HUES64 (cell line): Measurements from ENCODE around the gene PTPRD.
"Not testable (repeated sequence)": the region's sequence is repeated elsewhere in the genome, so short reads cannot be mapped to it uniquely, and the experiment has no call there.

ENCODE experiments used
- H3K27ac ChIP-seq: 2 replicates; pipeline ENCODE4 v1.7.0; 2013; ENCODE audit warnings: low read depth, low read length, inconsistent platforms
- H3K27me3 ChIP-seq: 2 replicates; pipeline ENCODE4 v1.6.1; 2013; ENCODE audit warnings: mild to moderate bottlenecking, low read length; ENCODE audit not compliant: insufficient read depth
- H3K36me3 ChIP-seq: 2 replicates; pipeline ENCODE4 v1.6.1; 2013; ENCODE audit warnings: mild to moderate bottlenecking, low read length; ENCODE audit not compliant: insufficient read depth
- H3K4me1 ChIP-seq: 2 replicates; pipeline ENCODE4 v1.6.1; 2013; ENCODE audit warnings: mild to moderate bottlenecking, low read length, moderate library complexity; ENCODE audit not compliant: insufficient read depth
- H3K4me3 ChIP-seq: 2 replicates; pipeline ENCODE4 v1.5.1; 2013; ENCODE audit warnings: mild to moderate bottlenecking, low read length, moderate library complexity
- H3K9ac ChIP-seq: 2 replicates; pipeline ENCODE4 v1.6.1; 2013; ENCODE audit warnings: mild to moderate bottlenecking, low read depth, low read length
- H3K9me3 ChIP-seq: 2 replicates; pipeline ENCODE4 v1.6.1; 2013; ENCODE audit warnings: low read depth, low read length; ENCODE audit not compliant: insufficient read depth
- WGBS: fragments of 150-250, 120-280 bp; methylation state at CpG from one replicate; pipeline ENCODE4 v1.1.7; 2013; ENCODE audit warnings: missing lambda C conversion rate; 5-methylcytosine and 5-hydroxymethylcytosine counted together

PTPRD gene

DNA sequence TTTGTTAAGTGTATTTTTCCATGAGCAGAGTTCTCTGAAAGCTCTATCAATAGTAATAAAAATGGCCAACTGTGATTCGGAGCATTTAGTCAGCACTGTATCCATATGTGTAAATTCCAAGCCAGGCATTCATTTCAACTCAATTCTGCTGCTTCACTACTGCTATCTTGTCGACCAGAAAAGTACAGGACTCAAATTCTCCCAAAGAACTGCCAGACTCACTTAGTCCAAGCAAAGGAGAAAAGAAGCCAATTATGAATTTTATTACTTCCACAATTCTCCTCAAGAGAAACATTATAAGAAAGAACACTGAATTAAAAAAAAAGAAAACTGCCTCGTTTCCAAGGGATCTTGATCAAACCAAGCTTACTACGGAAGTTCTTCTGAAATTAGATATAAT is 1906.9 kb downstream of the PTPRD start:
- no peaks in the 10 kb centered on the region for H3K27me3 ChIP-seq
- no peaks in the 10 kb centered on the region for H3K9me3 ChIP-seq
- 92% methylated on average over 4 of the region's 4 CpGs for WGBS
- no peak overlapping the region for H3K4me3 ChIP-seq
- no peaks in the 10 kb centered on the region for H3K36me3 ChIP-seq
- H3K9ac ChIP-seq = no peak overlapping the region
- H3K27ac ChIP-seq = no peak overlapping the region
- peaks cover 22% of the 10 kb centered on the region for H3K4me1 ChIP-seq

DNA sequence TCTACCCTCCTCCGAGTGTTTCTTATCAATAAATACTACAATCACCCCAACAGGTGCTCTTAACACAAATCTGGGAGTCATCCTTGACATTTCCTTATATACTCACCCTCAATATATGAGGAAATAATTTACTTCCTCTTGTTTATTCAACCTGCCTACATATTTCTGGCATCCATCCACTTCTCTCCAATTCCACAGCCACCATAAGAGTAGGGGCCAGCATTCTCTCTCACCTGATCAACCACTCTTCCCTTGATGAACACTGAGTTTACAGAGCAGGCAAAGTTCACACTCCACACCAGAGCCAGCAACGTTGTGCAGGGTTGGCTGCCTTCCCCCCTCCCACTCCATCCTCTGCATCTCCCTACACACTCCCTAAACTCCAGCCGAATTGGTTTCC is 1908.9 kb downstream of the PTPRD start:
- Histone ChIP-seq H3K9ac (no peak overlapping the region), H3K27me3 (no peaks in the 10 kb centered on the region), H3K27ac (no peak overlapping the region), H3K36me3 (no peaks in the 10 kb centered on the region), H3K4me1 (peaks cover 38% of the 10 kb centered on the region), H3K9me3 (no peaks in the 10 kb centered on the region), H3K4me3 (no peak overlapping the region)
- 82% methylated on average over 3 of the region's 3 CpGs for WGBS

DNA sequence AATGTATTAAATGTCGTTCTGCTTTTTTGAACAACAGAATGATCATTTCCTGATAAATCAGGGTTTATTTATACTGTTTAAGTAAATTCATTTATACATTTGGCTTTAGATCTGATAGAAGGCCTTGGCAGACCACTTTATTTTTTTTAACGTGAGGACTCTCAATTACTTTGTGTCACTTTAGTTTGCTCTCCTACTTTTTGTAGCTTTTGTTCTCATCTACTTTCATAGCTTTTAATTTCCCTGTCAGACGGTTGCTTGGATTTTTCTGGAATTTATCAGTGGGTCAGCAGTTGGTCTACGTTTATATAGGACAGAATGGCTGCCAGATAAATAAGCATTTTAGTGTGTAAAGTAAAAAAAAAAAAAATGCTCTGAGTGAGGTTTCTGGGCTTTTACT is 1910.9 kb downstream of the PTPRD start:
- WGBS = 93% methylated on average over 3 of the region's 4 CpGs
- Histone ChIP-seq H3K27me3 (no peaks in the 10 kb centered on the region), H3K36me3 (no peaks in the 10 kb centered on the region), H3K4me3 (no peak overlapping the region), H3K27ac (no peak overlapping the region), H3K9me3 (no peaks in the 10 kb centered on the region), H3K9ac (no peak overlapping the region), H3K4me1 (peaks cover 37% of the 10 kb centered on the region)

DNA sequence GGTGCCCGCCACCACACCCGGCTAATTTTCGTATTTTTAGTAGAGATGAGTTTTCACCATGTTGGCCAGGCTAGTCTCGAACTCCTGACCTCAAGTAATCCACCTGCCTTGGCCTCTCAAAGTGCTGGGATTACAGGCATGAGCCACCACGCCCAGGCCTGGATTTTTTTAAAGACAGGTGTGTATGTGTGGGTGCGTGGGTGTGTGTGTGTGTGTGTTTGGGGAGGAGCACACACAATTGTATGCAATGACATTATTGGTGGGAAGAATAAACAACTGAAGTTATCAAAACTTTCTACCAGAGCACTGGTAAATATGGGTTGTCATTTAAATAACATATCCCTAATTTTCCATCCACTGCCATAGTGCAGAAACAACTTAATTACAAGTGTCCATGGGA is 1915.2 kb downstream of the PTPRD start:
- not testable (repeated sequence) for H3K9ac ChIP-seq, H3K27ac ChIP-seq, H3K4me3 ChIP-seq, H3K36me3 ChIP-seq, H3K9me3 ChIP-seq, H3K27me3 ChIP-seq
- 94% methylated on average over 6 of the region's 6 CpGs for WGBS
- peaks cover 59% of the 10 kb centered on the region for H3K4me1 ChIP-seq

DNA sequence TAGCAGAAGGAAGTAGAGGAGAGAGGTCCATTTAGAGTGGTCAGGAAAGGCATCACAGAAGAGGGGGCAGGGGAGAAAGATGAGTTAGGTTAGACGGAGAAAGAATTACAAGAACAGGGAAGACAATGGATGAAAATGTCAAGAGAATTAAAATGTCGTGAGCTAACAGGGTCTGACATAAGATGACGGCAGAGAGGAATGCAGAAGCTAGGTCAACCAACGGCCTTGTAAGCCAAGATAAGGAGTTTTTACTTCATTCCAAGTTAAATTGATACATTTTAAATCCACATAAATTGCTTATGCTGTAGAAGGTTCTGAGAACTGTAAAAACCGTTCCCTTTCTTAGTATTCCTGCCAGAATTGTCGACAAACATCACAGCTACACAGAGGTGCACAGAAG is 1916.3 kb downstream of the PTPRD start:
- 86% methylated on average over 6 of the region's 6 CpGs for WGBS
- Histone ChIP-seq H3K4me1 (peaks cover 57% of the 10 kb centered on the region), H3K27me3 (no peaks in the 10 kb centered on the region), H3K27ac (no peak overlapping the region), H3K36me3 (no peaks in the 10 kb centered on the region), H3K9me3 (no peaks in the 10 kb centered on the region), H3K4me3 (no peak overlapping the region), H3K9ac (no peak overlapping the region)

DNA sequence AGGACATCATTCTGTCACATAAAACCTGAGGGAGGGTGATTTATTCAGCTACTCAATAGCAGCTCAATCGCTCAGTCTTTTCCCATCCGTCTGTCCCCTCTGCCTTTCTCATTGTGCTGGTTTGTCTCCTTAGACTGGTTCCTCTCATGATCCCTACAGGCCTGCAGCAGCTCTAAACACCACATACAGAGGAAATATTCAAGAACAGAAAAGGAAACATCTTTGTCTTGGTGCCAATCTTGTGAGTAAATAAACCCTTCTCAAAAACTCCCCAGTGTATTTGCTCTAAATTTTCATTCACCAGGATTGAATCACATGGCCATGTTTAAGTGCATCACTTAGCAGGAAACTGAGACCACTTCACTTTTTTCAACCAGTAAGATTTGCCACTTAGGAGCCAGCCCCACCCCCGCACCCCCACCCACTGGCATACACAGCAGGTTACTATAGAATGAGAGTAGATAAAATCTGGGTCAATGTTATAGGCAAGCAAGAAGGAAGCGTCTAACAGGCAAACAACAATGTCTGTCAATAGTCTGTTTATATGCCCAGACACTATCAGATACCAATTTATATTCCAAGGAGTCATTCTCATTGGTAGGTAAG is 1917.7 kb downstream of the PTPRD start:
- Histone ChIP-seq H3K4me1 (peaks cover 51% of the 10 kb centered on the region), H3K27ac (peak overlapping the region; percentile 62), H3K36me3 (no peaks in the 10 kb centered on the region), H3K9ac (no peak overlapping the region), H3K4me3 (no peak overlapping the region), H3K9me3 (no peaks in the 10 kb centered on the region), H3K27me3 (no peaks in the 10 kb centered on the region)
- 65% methylated on average over 3 of the region's 4 CpGs for WGBS

DNA sequence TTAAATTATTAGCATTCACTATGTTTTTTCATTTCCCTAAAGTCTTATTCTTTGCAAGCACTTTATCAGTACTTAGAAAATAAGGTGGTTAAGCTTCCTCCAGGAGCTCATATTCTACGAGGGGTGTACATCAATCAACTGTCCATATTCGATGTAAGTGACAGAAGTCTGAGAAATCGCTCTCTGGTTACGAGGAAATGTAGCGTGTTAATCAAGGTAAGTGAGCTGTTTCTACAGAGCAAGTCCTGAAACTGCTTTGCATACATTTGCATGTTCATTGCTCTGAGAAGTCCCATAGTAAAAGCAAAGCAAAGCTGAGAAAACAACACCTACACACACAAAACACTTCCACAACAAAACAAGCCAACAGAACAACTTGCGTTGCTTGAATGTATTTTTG is 1919.3 kb downstream of the PTPRD start:
- Histone ChIP-seq H3K9me3 (peaks cover 6% of the 10 kb centered on the region; the same call in 1 of the 2 replicates), H3K27ac (peak overlapping the region; percentile 45; the same call in 1 of the 2 replicates), H3K27me3 (no peaks in the 10 kb centered on the region), H3K9ac (no peak overlapping the region), H3K36me3 (peaks cover 4% of the 10 kb centered on the region; the same call in 1 of the 2 replicates), H3K4me1 (peaks cover 41% of the 10 kb centered on the region), H3K4me3 (no peak overlapping the region)
- 86% methylated on average over 5 of the region's 6 CpGs for WGBS

DNA sequence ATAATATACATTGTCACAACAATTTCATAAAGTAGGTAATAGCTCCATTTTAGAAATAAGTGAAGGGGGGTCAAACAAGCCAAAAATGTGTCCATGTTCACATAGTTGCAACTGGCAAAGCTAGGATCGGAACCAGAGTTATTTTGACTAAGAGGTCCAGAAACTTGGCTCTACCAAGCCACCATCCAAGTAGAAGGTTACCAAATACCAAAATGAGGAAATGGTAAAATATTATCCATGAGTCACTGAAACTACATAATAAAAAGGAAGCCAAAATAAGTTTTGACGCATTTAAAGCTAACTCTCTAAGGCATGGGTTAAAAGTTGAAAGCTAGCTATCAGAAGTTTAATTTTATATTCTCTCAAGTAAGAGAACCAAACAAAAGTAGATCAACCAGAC is 1926.3 kb downstream of the PTPRD start:
- 100% methylated on average over 1 of the region's 2 CpGs for WGBS
- peaks cover 25% of the 10 kb centered on the region for H3K4me1 ChIP-seq
- no peak overlapping the region for H3K27ac ChIP-seq
- peaks cover 4% of the 10 kb centered on the region; the same call in 1 of the 2 replicates for H3K36me3 ChIP-seq
- no peak overlapping the region for H3K4me3 ChIP-seq
- no peak overlapping the region for H3K9ac ChIP-seq
- peaks cover 6% of the 10 kb centered on the region; the same call in 1 of the 2 replicates for H3K9me3 ChIP-seq
- no peaks in the 10 kb centered on the region for H3K27me3 ChIP-seq

DNA sequence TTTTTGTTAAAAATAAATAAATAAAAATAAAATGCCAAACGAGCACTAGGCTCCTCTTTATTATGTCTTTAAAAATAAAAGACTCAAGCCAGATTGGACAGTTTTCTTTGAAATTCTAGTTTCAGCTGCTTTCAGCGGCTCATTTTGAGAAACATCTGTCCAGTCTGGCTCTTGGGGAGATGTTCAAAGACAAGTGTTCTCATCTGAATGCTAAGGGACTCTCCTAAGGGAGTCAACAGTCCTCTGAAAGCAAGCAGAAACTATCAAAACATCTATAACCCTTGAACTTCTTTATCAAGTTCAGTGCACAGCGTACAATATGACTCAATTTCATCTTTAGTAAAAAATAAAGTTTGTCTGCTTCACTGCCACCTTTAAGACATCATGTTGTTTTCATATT is 1927.0 kb downstream of the PTPRD start:
- Histone ChIP-seq H3K27me3 (no peaks in the 10 kb centered on the region), H3K4me1 (peaks cover 32% of the 10 kb centered on the region), H3K9me3 (peaks cover 6% of the 10 kb centered on the region; the same call in 1 of the 2 replicates), H3K9ac (no peak overlapping the region), H3K36me3 (peaks cover 4% of the 10 kb centered on the region; the same call in 1 of the 2 replicates), H3K4me3 (no peak overlapping the region), H3K27ac (no peak overlapping the region)
- 96% methylated on average over 3 of the region's 3 CpGs for WGBS

DNA sequence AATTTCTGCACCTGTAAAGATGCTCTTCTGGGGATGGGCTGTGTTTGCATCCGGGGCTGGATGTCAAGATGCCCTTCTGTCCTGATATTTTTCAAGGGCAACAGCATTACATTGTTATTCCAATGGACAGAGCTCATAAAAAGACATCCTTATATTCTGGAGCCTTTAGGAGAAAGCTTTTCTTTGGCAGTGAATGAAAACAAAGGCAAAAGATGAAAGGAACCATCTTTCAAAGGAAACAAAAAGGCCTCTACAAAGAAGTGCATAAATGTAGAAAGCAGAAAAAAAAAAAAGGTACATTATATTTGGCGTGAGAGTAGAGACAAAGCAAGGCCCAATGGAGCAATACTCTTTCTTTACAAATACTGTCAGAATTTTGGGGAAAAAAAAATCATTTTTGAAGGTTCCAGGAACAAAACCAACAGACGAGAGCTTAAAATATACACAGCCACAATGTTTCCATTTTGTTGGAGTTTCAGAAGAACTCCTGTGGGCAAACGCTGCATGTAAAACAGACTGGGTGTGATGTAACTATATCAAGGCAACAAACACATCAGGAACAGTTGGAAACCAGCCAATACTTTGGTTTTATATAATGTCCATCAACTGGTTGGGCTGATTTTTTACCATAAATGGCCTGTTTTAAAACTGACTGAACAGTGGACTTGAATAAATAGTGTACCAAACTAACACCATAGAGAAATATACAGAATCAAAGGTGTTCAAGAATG is 1927.7 kb downstream of the PTPRD start:
- Histone ChIP-seq H3K4me3 (no peak overlapping the region), H3K27me3 (no peaks in the 10 kb centered on the region), H3K9ac (no peak overlapping the region), H3K27ac (no peak overlapping the region), H3K4me1 (peaks cover 39% of the 10 kb centered on the region), H3K9me3 (peaks cover 6% of the 10 kb centered on the region; the same call in 1 of the 2 replicates), H3K36me3 (peaks cover 4% of the 10 kb centered on the region; the same call in 1 of the 2 replicates)
- WGBS = 89% methylated on average over 3 of the region's 4 CpGs

DNA sequence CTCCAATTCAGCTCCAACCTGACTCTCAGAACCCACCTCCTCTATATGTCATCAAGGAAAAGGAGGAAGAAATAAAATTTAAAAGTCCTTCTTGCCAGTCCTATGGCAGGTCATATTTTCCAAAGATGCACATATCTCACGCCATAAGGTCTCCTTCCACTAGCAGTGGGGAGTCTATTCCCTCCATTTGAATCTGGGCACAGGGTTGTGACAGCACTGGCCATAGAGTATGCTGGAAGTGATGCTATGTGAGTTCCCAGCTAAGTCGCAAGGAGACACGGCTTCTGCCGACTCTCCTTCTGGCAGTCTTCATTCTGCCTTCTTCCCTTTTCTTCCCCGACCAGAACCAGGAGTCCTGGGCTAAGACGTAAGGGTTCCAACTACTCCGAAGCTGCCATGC is 1929.3 kb downstream of the PTPRD start:
- 94% methylated on average over 7 of the region's 7 CpGs for WGBS
- no peaks in the 10 kb centered on the region for H3K36me3 ChIP-seq
- H3K27ac ChIP-seq = no peak overlapping the region
- no peak overlapping the region for H3K4me3 ChIP-seq
- no peaks in the 10 kb centered on the region for H3K27me3 ChIP-seq
- H3K9ac ChIP-seq = no peak overlapping the region
- H3K9me3 ChIP-seq = no peaks in the 10 kb centered on the region
- H3K4me1 ChIP-seq = peaks cover 55% of the 10 kb centered on the region
